ENCODE data around the gene GULP1. TPM values are rescaled to one million over a fixed set of nuclear protein-coding genes. Genes with fewer than 3 reads are reported as not detected.

Gene GULP1
- total RNA-seq, 1 experiment from 2014 or later: 75.1 TPM

- TF ChIP-seq ZNF425 (CRISPR knock-in tag; conservative IDR thresholded peaks at IDR 0.05): no peak
- no peak for TF ChIP-seq SMAD3 (CRISPR knock-in tag; IDR thresholded peaks at IDR 0.05; ENCODE audit: borderline replicate concordance)
- no peak for TF ChIP-seq ZNF532 (CRISPR knock-in tag; IDR thresholded peaks at IDR 0.05; ENCODE audit: borderline replicate concordance)
- TF ChIP-seq ZNF121 (CRISPR knock-in tag; IDR thresholded peaks at IDR 0.05): no peak
Measured at GRCh38 chr2:188435115-188435514, 143.4 kb downstream of the GULP1 start (continued).

- no peak overlapping the region for H3K4me3 Mint-ChIP-seq
- POLR2A ChIA-PET: no interaction called here
- no peaks in the 10 kb centered on the region for H3K27me3 Mint-ChIP-seq (ENCODE audit: low read depth)
- H3K9me3 Mint-ChIP-seq: peaks cover 8% of the 10 kb centered on the region
- peaks cover 65% of the 10 kb centered on the region for H3K4me1 Mint-ChIP-seq
- peaks cover 3% of the 10 kb centered on the region; the same call in 1 of the 2 replicates for H3K36me3 Mint-ChIP-seq
- H3K27ac Mint-ChIP-seq: no peak overlapping the region
- CTCF ChIA-PET: no interaction called here
- no peak for ATAC-seq
- TF ChIP-seq NFE2L1 (CRISPR knock-in tag; IDR thresholded peaks at IDR 0.05) (no peak), IRF2 (CRISPR knock-in tag; IDR thresholded peaks at IDR 0.05; ENCODE audit: borderline replicate concordance, low read depth) (no peak), MAX (CRISPR knock-in tag; IDR thresholded peaks at IDR 0.05) (no peak), CTCF (IDR thresholded peaks at IDR 0.05) (no peak), PRRX2 (CRISPR knock-in tag; IDR thresholded peaks at IDR 0.05) (no peak), ZNF138 (CRISPR knock-in tag; conservative IDR thresholded peaks at IDR 0.05) (no peak), TEAD4 (CRISPR knock-in tag; IDR thresholded peaks at IDR 0.05) (no peak), ATF3 (CRISPR knock-in tag; conservative IDR thresholded peaks at IDR 0.05) (no peak)
- DNase-seq (ENCODE audit: low spot score): no peak
Measured at GRCh38 chr2:188437537-188437936, 145.9 kb downstream of the GULP1 start.

- Mint-ChIP-seq H3K36me3 (peaks cover 3% of the 10 kb centered on the region; the same call in 1 of the 2 replicates), H3K4me3 (peak overlapping the region; percentile 5; the same call in 1 of the 2 replicates), H3K27me3 (ENCODE audit: low read depth) (no peaks in the 10 kb centered on the region), H3K4me1 (peaks cover 53% of the 10 kb centered on the region), H3K9me3 (peaks cover 8% of the 10 kb centered on the region), H3K27ac (peak overlapping the region; percentile 16)
- no peak for DNase-seq (ENCODE audit: low spot score)
- POLR2A ChIA-PET: no interaction called here
- ATAC-seq: no peak
- CTCF ChIA-PET: no interaction called here
- TF ChIP-seq JUN (CRISPR knock-in tag; IDR thresholded peaks at IDR 0.05): no peak
- no peak for TF ChIP-seq MYBL2 (CRISPR knock-in tag; IDR thresholded peaks at IDR 0.05)
- no peak for TF ChIP-seq MXD4 (CRISPR knock-in tag; IDR thresholded peaks at IDR 0.05; ENCODE audit: borderline replicate concordance)
- no peak for TF ChIP-seq TCF7 (CRISPR knock-in tag; IDR thresholded peaks at IDR 0.05; ENCODE audit: low read depth)
- TF ChIP-seq AFF4 (CRISPR knock-in tag; IDR thresholded peaks at IDR 0.05; ENCODE audit: borderline replicate concordance): no peak
- TF ChIP-seq FOXJ3 (CRISPR knock-in tag; IDR thresholded peaks at IDR 0.05; ENCODE audit: borderline replicate concordance): no peak
- no peak for TF ChIP-seq ATF2 (CRISPR knock-in tag; IDR thresholded peaks at IDR 0.05; ENCODE audit: borderline replicate concordance, low read depth)
Measured at GRCh38 chr2:188439986-188440385, 148.3 kb downstream of the GULP1 start.

All from WTC11 (cell line).